D721Med (cell line): ENCODE data around the gene ASGR2.
"Not testable (repeated sequence)": the region's sequence is repeated elsewhere in the genome, so short reads cannot be mapped to it uniquely, and the experiment has no call there.

Source experiments
- DNase-seq: peaks from one replicate; pipeline ENCODE4 v3.0.0; 2011; ENCODE audit warnings: low spot score; ENCODE audit not compliant: insufficient read length
- FAIRE-seq: peaks from 2 replicates; lab custom pipeline; 2011; peaks lifted over from hg19 to GRCh38; lab: Jason Lieb, UNC
- CTCF ChIP-seq: IDR thresholded peaks from 2 replicates; pipeline ENCODE4 v1.5.1; 2012; ENCODE audit warnings: mild to moderate bottlenecking, control low read depth; ENCODE audit not compliant: insufficient read depth; ENCODE audit errors: missing control alignments

The ASGR2 gene

GRCh38 chr17:7131423-7131791 is 16.8 kb upstream of the ASGR2 start:
- no peak for TF ChIP-seq CTCF
- FAIRE-seq (no peak), DNase-seq (no peak)

- no peak for FAIRE-seq
- no peak for DNase-seq
- TF ChIP-seq CTCF = no peak
These were observed 16.2 kb upstream of the ASGR2 start for GRCh38 chr17:7130621-7131422.

- DNase-seq = no peak
- no peak for TF ChIP-seq CTCF
- FAIRE-seq = no peak
These were observed 14.7 kb upstream of the ASGR2 start for GRCh38 chr17:7129311-7129710.

GRCh38 chr17:7128160-7128559 is 13.5 kb upstream of the ASGR2 start:
- FAIRE-seq (no peak), DNase-seq (no peak)
- no peak for TF ChIP-seq CTCF

GRCh38 chr17:7127501-7127900 is 12.9 kb upstream of the ASGR2 start:
- not testable (repeated sequence) for FAIRE-seq, DNase-seq

GRCh38 chr17:7126386-7126785 is 11.8 kb upstream of the ASGR2 start:
- FAIRE-seq, DNase-seq: not testable (repeated sequence)

GRCh38 chr17:7124923-7125322 is 10.3 kb upstream of the ASGR2 start:
- no peak for TF ChIP-seq CTCF
- FAIRE-seq (no peak), DNase-seq (no peak)

GRCh38 chr17:7123844-7124243 is 9.2 kb upstream of the ASGR2 start:
- TF ChIP-seq CTCF = no peak
- no peak for FAIRE-seq
- DNase-seq = no peak
